Measurements from ENCODE around the gene MYL11.

The MYL11 gene

GRCh38 chr16:30357085-30357714 is 17.4 kb upstream of the MYL11 start:
- POLR2A ChIA-PET: interaction anchor here (0.7 to 4.5 kb wide), 6 partner anchors 10 to 292 kb away, joined by 3 to 60 read pairs (median 3); partner anchors contain the start of genes ALDOA, TBC1D10B, ZNF48 and ZNF771

More at GRCh38 chr16:30357085-30357714, 17.4 kb upstream of the MYL11 start:
- Histone ChIP-seq H3K4me3 (ENCODE audit: low read depth, low read length) (no peak overlapping the region), H3K36me3 (ENCODE audit: control insufficient read depth in 2 of 2, insufficient read depth in 1 of 2, low read length in 2 of 2) (peaks cover 6 to 72% of the 10 kb centered on the region in 2 experiments; a peak in 2 of 3 replicates), H3K4me1 (ENCODE audit: control insufficient read depth, insufficient read depth, low read length) (no peaks in the 10 kb centered on the region), H3K9me3 (ENCODE audit: control insufficient read depth, insufficient read depth, low read depth, low read length) (no peaks in the 10 kb centered on the region), H3K27ac (ENCODE audit: extremely low read depth, low read depth, low read length) (no peak overlapping the region)
- CTCF ChIA-PET: interaction anchor here (0.5 to 1.3 kb wide), 5 partner anchors 52 to 305 kb away, joined by 3 to 6 read pairs (median 3); no protein-coding TSS in a partner anchor
- TF ChIP-seq PRDM10 (tag by site-specific recombination; IDR thresholded peaks at IDR 0.05) (peak; percentile 27; the same call in 1 of the 2 replicates), GLIS1 (tag by site-specific recombination; IDR thresholded peaks at IDR 0.05) (peak; percentile 10; the same call in 1 of the 2 replicates), HIC1 (tag by site-specific recombination; IDR thresholded peaks at IDR 0.05) (no peak), PRDM4 (tag by site-specific recombination; IDR thresholded peaks at IDR 0.05) (peak; percentile 36; the same call in 1 of the 2 replicates), CTCF (tag by site-specific recombination; IDR thresholded peaks at IDR 0.05) (peak; percentile 51; the same call in 1 of the 2 replicates), ZNF654 (tag by site-specific recombination; IDR thresholded peaks at IDR 0.05; ENCODE audit: low read depth) (peak; percentile 16), MZF1 (tag by site-specific recombination; IDR thresholded peaks at IDR 0.05; ENCODE audit: borderline replicate concordance) (no peak)

Data from HEK293 (cell line).